Measurements from ENCODE around the gene RPS6KA4. TPM values are rescaled to one million over a fixed set of nuclear protein-coding genes. Genes with fewer than 3 reads are reported as not detected.

Gene RPS6KA4
- total RNA-seq, 1 experiment from 2014 or later, result 148 TPM

DNA sequence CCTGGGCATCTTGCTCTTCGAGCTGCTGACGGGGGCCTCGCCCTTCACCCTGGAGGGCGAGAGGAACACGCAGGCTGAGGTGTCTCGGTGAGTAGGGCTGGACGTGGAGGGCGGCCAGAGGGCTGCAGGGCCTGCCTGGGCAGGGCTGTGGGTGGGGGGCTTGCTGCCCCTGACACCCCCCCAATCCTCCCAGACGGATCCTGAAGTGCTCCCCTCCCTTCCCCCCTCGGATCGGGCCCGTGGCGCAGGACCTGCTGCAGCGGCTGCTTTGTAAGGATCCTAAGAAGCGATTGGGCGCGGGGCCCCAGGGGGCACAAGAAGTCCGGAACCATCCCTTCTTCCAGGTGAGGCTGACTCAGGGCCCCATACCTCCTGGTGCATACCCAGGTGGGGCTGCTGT lies 2.7 kb downstream of the RPS6KA4 start:
- Histone ChIP-seq H3K9me2 (replicated peaks; ENCODE audit: low read length) (no peaks in the 10 kb centered on the region), H4K20me1 (ENCODE audit: low read length) (peaks cover 11% of the 10 kb centered on the region; the same call in 1 of the 2 replicates), H3K79me2 (ENCODE audit: low read length) (peaks cover 28% of the 10 kb centered on the region), H3K4me3 (ENCODE audit: low read length) (no peak overlapping the region), H3K27me3 (ENCODE audit: low read length) (no peaks in the 10 kb centered on the region), H3F3A (ENCODE audit: low read length, unreplicated experiment) (peaks cover 5% of the 10 kb centered on the region), H3K9ac (ENCODE audit: low read length) (no peak overlapping the region), H3K4me1 (ENCODE audit: insufficient read depth, low read length) (peaks cover 36% of the 10 kb centered on the region), H3K36me3 (ENCODE audit: low read depth, low read length) (peaks cover 44% of the 10 kb centered on the region), H3K9me3 (ENCODE audit: low read length) (no peaks in the 10 kb centered on the region), H2AFZ (ENCODE audit: low read length) (no peak overlapping the region), H3K4me2 (ENCODE audit: low read length) (no peak overlapping the region), H3K27ac (ENCODE audit: low read length) (no peak overlapping the region)
- POLR2A ChIA-PET (ENCODE audit: unreplicated experiment), result no interaction called here
- CTCF ChIA-PET, result no interaction called here
- ATAC-seq (no peak), DNase-seq (no peak)
- BruUV-seq (replicated peaks), result no TSS peak
- TF ChIP-seq EZH2 (IDR thresholded peaks at IDR 0.05; ENCODE audit: low read length, unreplicated experiment) (no peak), EZH2phosphoT487 (IDR thresholded peaks at IDR 0.05; ENCODE audit: borderline replicate concordance, low read length) (no peak)
- TF ChIP-seq, protein P1, sequence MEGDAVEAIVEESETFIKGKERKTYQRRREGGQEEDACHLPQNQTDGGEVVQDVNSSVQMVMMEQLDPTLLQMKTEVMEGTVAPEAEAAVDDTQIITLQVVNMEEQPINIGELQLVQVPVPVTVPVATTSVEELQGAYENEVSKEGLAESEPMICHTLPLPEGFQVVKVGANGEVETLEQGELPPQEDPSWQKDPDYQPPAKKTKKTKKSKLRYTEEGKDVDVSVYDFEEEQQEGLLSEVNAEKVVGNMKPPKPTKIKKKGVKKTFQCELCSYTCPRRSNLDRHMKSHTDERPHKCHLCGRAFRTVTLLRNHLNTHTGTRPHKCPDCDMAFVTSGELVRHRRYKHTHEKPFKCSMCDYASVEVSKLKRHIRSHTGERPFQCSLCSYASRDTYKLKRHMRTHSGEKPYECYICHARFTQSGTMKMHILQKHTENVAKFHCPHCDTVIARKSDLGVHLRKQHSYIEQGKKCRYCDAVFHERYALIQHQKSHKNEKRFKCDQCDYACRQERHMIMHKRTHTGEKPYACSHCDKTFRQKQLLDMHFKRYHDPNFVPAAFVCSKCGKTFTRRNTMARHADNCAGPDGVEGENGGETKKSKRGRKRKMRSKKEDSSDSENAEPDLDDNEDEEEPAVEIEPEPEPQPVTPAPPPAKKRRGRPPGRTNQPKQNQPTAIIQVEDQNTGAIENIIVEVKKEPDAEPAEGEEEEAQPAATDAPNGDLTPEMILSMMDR (conservative IDR thresholded peaks at IDR 0.05; ENCODE audit: low read depth, low read length), result no peak
- intact Hi-C loops (cut with micrococcal nuclease), result no loop called here

DNA sequence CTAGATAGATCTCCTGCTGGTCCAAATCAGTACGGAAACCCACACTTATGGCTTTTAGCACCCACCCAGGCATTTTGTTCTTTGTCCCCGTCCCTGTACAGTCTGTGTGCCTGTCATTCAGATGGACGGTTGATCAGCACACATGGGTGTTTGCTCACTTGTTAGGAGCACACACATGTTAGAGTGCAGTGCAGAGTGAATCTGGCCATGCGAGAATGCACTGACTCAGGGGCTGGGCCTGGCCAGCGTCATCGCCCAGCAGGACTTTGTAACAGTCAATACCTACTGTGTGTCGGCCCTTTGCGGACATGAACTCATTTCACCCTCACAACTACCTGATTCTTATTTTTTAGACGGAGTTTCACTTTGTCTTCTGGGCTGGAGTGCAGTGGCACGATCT lies 3.4 kb downstream of the RPS6KA4 start:
- no peaks in the 10 kb centered on the region for H3K27me3 ChIP-seq (ENCODE audit: low read length)
- no TSS peak for BruUV-seq (replicated peaks)
- H3K4me2 ChIP-seq (ENCODE audit: low read length), result no peak overlapping the region
- no peak for DNase-seq
- no peak overlapping the region for H3K27ac ChIP-seq (ENCODE audit: low read length)
- no peak for ATAC-seq
- H3K79me2 ChIP-seq (ENCODE audit: low read length), result peaks cover 28% of the 10 kb centered on the region
- peaks cover 36% of the 10 kb centered on the region for H3K4me1 ChIP-seq (ENCODE audit: insufficient read depth, low read length)
- no peak overlapping the region for H3K4me3 ChIP-seq (ENCODE audit: low read length)
- H3K36me3 ChIP-seq (ENCODE audit: low read depth, low read length), result peaks cover 44% of the 10 kb centered on the region
- TF ChIP-seq, protein P1 (conservative IDR thresholded peaks at IDR 0.05; ENCODE audit: low read depth, low read length), result no peak
- TF ChIP-seq EZH2phosphoT487 (IDR thresholded peaks at IDR 0.05; ENCODE audit: borderline replicate concordance, low read length) (no peak), EZH2 (IDR thresholded peaks at IDR 0.05; ENCODE audit: low read length, unreplicated experiment) (no peak)
- H4K20me1 ChIP-seq (ENCODE audit: low read length), result peaks cover 11% of the 10 kb centered on the region; the same call in 1 of the 2 replicates
- no peaks in the 10 kb centered on the region for H3K9me3 ChIP-seq (ENCODE audit: low read length)
- no peak overlapping the region for H3K9ac ChIP-seq (ENCODE audit: low read length)
- ChIA-PET POLR2A (ENCODE audit: unreplicated experiment) (no interaction called here), CTCF (no interaction called here)
- intact Hi-C loops (cut with micrococcal nuclease), result no loop called here
- no peak overlapping the region for H2AFZ ChIP-seq (ENCODE audit: low read length)
- H3F3A ChIP-seq (ENCODE audit: low read length, unreplicated experiment), result peaks cover 6% of the 10 kb centered on the region
- no peaks in the 10 kb centered on the region for H3K9me2 ChIP-seq (replicated peaks; ENCODE audit: low read length)

DNA sequence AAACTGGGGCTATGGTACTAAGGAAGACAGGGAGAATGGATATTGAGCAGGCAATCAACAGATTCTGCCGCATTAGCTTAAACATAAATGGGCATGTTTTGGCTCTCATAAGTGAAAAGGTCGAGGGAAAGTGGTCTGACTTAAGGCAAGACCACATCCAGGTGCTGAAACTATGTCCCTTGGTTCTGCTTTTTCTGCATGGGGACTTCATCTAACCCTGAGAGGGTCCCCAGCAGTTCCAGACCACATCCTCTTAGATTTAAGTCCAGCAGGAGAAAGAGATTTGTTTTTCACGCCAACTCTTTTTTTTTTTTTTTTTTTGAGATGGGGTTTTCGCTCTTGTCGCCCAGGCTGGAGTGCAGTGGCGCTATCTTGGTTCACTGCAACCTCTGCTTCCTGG lies 5.5 kb downstream of the RPS6KA4 start:
- no peak overlapping the region for H3K4me3 ChIP-seq (ENCODE audit: low read length)
- CTCF ChIA-PET, result interaction anchor here (0.6 kb wide), 1 partner anchor 22 kb away, joined by 8 read pairs; no protein-coding TSS in a partner anchor
- H3F3A ChIP-seq (ENCODE audit: low read length, unreplicated experiment), result peaks cover 6% of the 10 kb centered on the region
- H3K4me2 ChIP-seq (ENCODE audit: low read length), result no peak overlapping the region
- ATAC-seq (no peak), DNase-seq (no peak)
- peaks cover 59% of the 10 kb centered on the region for H3K36me3 ChIP-seq (ENCODE audit: low read depth, low read length)
- peaks cover 11% of the 10 kb centered on the region; the same call in 1 of the 2 replicates for H4K20me1 ChIP-seq (ENCODE audit: low read length)
- POLR2A ChIA-PET (ENCODE audit: unreplicated experiment), result no interaction called here
- BruUV-seq (replicated peaks), result no TSS peak
- TF ChIP-seq EZH2 (IDR thresholded peaks at IDR 0.05; ENCODE audit: low read length, unreplicated experiment), result no peak
- TF ChIP-seq EZH2phosphoT487 (IDR thresholded peaks at IDR 0.05; ENCODE audit: borderline replicate concordance, low read length), result no peak
- TF ChIP-seq, protein P1 (conservative IDR thresholded peaks at IDR 0.05; ENCODE audit: low read depth, low read length), result no peak
- intact Hi-C loops (cut with micrococcal nuclease), result no loop called here
- H3K9me3 ChIP-seq (ENCODE audit: low read length), result no peaks in the 10 kb centered on the region
- H3K9me2 ChIP-seq (replicated peaks; ENCODE audit: low read length), result no peaks in the 10 kb centered on the region
- H3K4me1 ChIP-seq (ENCODE audit: insufficient read depth, low read length), result peaks cover 22% of the 10 kb centered on the region
- no peak overlapping the region for H2AFZ ChIP-seq (ENCODE audit: low read length)
- H3K27me3 ChIP-seq (ENCODE audit: low read length), result no peaks in the 10 kb centered on the region
- no peak overlapping the region for H3K27ac ChIP-seq (ENCODE audit: low read length)
- H3K79me2 ChIP-seq (ENCODE audit: low read length), result peaks cover 20% of the 10 kb centered on the region
- no peak overlapping the region for H3K9ac ChIP-seq (ENCODE audit: low read length)

Measured in PC-3 (cell line).